PC-3 (cell line): ENCODE measurements around the gene RUBCN. TPM values are rescaled to one million over a fixed set of nuclear protein-coding genes. Genes with fewer than 3 reads are reported as not detected.

Experiments used
- ATAC-seq: fragments of 200-7000 bp; cut with Tn5 transposase; 2 replicates; pipeline ENCODE4 v1.9.1; 2020; ENCODE audit warnings: mild to moderate bottlenecking, moderate library complexity
- BruUV-seq: library from RNA; stranded (reverse); fragments of 400-500 nt; replicated peaks from 2 replicates; lab custom pipeline; 2021; lab: Mats Ljungman, UMichigan
- CTCF ChIA-PET: fragments of 300-600 bp; sonication (Branson Sonifier 250); formaldehyde crosslinking; loops from one replicate; lab custom pipeline; 2022; ENCODE audit warnings: antibody characterized with exemption; lab: Charles Lee
- POLR2A ChIA-PET: fragments of 300-600 bp; sonication (Branson Sonifier 250); formaldehyde crosslinking; loops from one replicate; lab custom pipeline; 2022; ENCODE audit warnings: antibody characterized with exemption; ENCODE audit not compliant: unreplicated experiment; lab: Charles Lee
- DNase-seq: peaks from one replicate; pipeline ENCODE4 v3.0.0-alpha.2; 2015
- H2AFZ ChIP-seq: fragments of 300-600 bp; sonication (generic); 2 replicates; pipeline ENCODE4 v1.6.0; 2016; ENCODE audit warnings: antibody characterized with exemption, low read length
- H3F3A ChIP-seq: fragments of 300-600 bp; sonication (generic); one replicate; pipeline ENCODE4 v1.6.0; 2017; ENCODE audit warnings: antibody characterized with exemption, low read length, control low read depth, mild to moderate bottlenecking; ENCODE audit not compliant: unreplicated experiment
- H3K27ac ChIP-seq: fragments of 300-600 bp; sonication (generic); 2 replicates; pipeline ENCODE4 v1.5.1; 2016; ENCODE audit warnings: mild to moderate bottlenecking, low read length
- H3K27me3 ChIP-seq: fragments of 300-600 bp; sonication (generic); 2 replicates; pipeline ENCODE4 v1.6.1; 2016; ENCODE audit warnings: low read length, mixed read lengths
- H3K36me3 ChIP-seq: fragments of 300-600 bp; sonication (generic); 2 replicates; pipeline ENCODE4 v1.6.1; 2016; ENCODE audit warnings: low read depth, mixed run types, low read length, mixed read lengths
- H3K4me1 ChIP-seq: fragments of 300-600 bp; sonication (generic); 2 replicates; pipeline ENCODE4 v1.5.1; 2016; ENCODE audit warnings: low read length; ENCODE audit not compliant: insufficient read depth
- H3K4me2 ChIP-seq: fragments of 300-600 bp; sonication (generic); 2 replicates; pipeline ENCODE4 v1.6.0; 2016; ENCODE audit warnings: low read length
- H3K4me3 ChIP-seq: fragments of 300-600 bp; sonication (generic); 2 replicates; pipeline ENCODE4 v1.5.1; 2016; ENCODE audit warnings: mild to moderate bottlenecking, low read length, mixed read lengths
- H3K79me2 ChIP-seq: fragments of 300-600 bp; sonication (generic); 2 replicates; pipeline ENCODE4 v1.6.1; 2017; ENCODE audit warnings: low read length, mixed read lengths
- H3K9ac ChIP-seq: fragments of 300-600 bp; sonication (generic); 2 replicates; pipeline ENCODE4 v1.6.0; 2016; ENCODE audit warnings: mild to moderate bottlenecking, low read length
- H3K9me2 ChIP-seq: fragments of 300-600 bp; sonication (generic); replicated peaks from 2 replicates; pipeline ENCODE4 v1.6.1; 2016; ENCODE audit warnings: mixed run types, low read length, mixed read lengths
- H3K9me3 ChIP-seq: fragments of 300-600 bp; sonication (generic); 2 replicates; pipeline ENCODE4 v1.6.1; 2016; ENCODE audit warnings: low read length, mixed read lengths
- H4K20me1 ChIP-seq: fragments of 300-600 bp; sonication (generic); 2 replicates; pipeline ENCODE4 v1.6.1; 2016; ENCODE audit warnings: low read length, mixed read lengths
- CTCF ChIP-seq: fragments of 300-600 bp; sonication (generic); conservative IDR thresholded peaks from 2 replicates; pipeline ENCODE4 v1.5.1; 2017; ENCODE audit warnings: antibody characterized with exemption, low read depth, mild to moderate bottlenecking, low read length
- EZH2 ChIP-seq: fragments of 300-600 bp; sonication (generic); IDR thresholded peaks from one replicate; pipeline ENCODE4 v1.6.1; 2017; ENCODE audit warnings: antibody characterized with exemption, mild to moderate bottlenecking, low read length; ENCODE audit not compliant: unreplicated experiment
- EZH2phosphoT487 ChIP-seq: fragments of 300-600 bp; sonication (generic); IDR thresholded peaks from 2 replicates; pipeline ENCODE4 v1.6.1; 2018; ENCODE audit warnings: mild to moderate bottlenecking, antibody characterized with exemption, low read length, borderline replicate concordance
- intact Hi-C: fragments of 100-400 bp; cut with micrococcal nuclease; formaldehyde crosslinking; loops from 2 replicates; pipeline ENCODE4 v1.9.0; 2023
- total RNA-seq: library from RNA; depleted of rRNA; stranded (reverse); fragments of >200 nt; gene quantifications from 2 replicates; pipeline ENCODE4 v1.2.3, GENCODE V29; 2014

RUBCN gene
- total RNA-seq, 1 experiment from 2014 or later, result 24.5 TPM

GRCh38 chr3:197758512-197758911 is 21.8 kb upstream of the RUBCN start:
- intact Hi-C loops, result no loop called here
- peaks cover 37% of the 10 kb centered on the region for H3K36me3 ChIP-seq

GRCh38 chr3:197756704-197757103 is 20.0 kb upstream of the RUBCN start:
- intact Hi-C loops, result no loop called here
- Histone ChIP-seq H3K9me2 (no peaks in the 10 kb centered on the region), H3K9ac (no peak overlapping the region), H3K79me2 (peaks cover 68% of the 10 kb centered on the region), H3K4me2 (no peak overlapping the region), H3K27ac (no peak overlapping the region), H3K27me3 (no peaks in the 10 kb centered on the region), H2AFZ (no peak overlapping the region), H3K9me3 (no peaks in the 10 kb centered on the region), H3K4me1 (peaks cover 20% of the 10 kb centered on the region), H4K20me1 (peaks cover 18% of the 10 kb centered on the region; the same call in 1 of the 2 replicates), H3K36me3 (peaks cover 34% of the 10 kb centered on the region), H3F3A (no peaks in the 10 kb centered on the region), H3K4me3 (no peak overlapping the region)
- ChIA-PET POLR2A (no interaction called here), CTCF (no interaction called here)
- BruUV-seq, result no TSS peak
- no peak for DNase-seq
- no peak for ATAC-seq
- no peak for TF ChIP-seq EZH2
- no peak for TF ChIP-seq CTCF
- TF ChIP-seq EZH2phosphoT487, result no peak

More at GRCh38 chr3:197758512-197758911, 21.8 kb upstream of the RUBCN start:
- H3K9ac ChIP-seq, result no peak overlapping the region
- no peaks in the 10 kb centered on the region for H3K27me3 ChIP-seq
- ATAC-seq (no peak), DNase-seq (no peak)
- 0 out of 2 replicates have a peak, but pooled peaks cover 3% of the 10 kb centered on the region for H4K20me1 ChIP-seq
- H3F3A ChIP-seq, result no peaks in the 10 kb centered on the region
- ChIA-PET POLR2A (no interaction called here), CTCF (no interaction called here)
- 0 out of 2 replicates have a peak, but pooled peaks cover 5% of the 10 kb centered on the region for H3K4me1 ChIP-seq
- H3K79me2 ChIP-seq, result peaks cover 50% of the 10 kb centered on the region
- no peak overlapping the region for H3K4me3 ChIP-seq
- no peak overlapping the region for H3K4me2 ChIP-seq
- H2AFZ ChIP-seq, result no peak overlapping the region
- no peak overlapping the region for H3K27ac ChIP-seq
- no peaks in the 10 kb centered on the region for H3K9me2 ChIP-seq
- H3K9me3 ChIP-seq, result no peaks in the 10 kb centered on the region
- TF ChIP-seq CTCF (no peak), EZH2phosphoT487 (no peak), EZH2 (no peak)
- no TSS peak for BruUV-seq

- H4K20me1 ChIP-seq, result peaks cover 19% of the 10 kb centered on the region; the same call in 1 of the 2 replicates
- BruUV-seq, result no TSS peak
These were observed 16.6 kb upstream of the RUBCN start for GRCh38 chr3:197753263-197753662.

More at GRCh38 chr3:197753263-197753662, 16.6 kb upstream of the RUBCN start:
- intact Hi-C loops, result loop anchor here (5.0 kb wide), 1 partner anchor 39 kb away; the partner anchor contains the start of gene LRCH3
- peaks cover 17% of the 10 kb centered on the region for H3K36me3 ChIP-seq
- H3K4me1 ChIP-seq, result peaks cover 26% of the 10 kb centered on the region
- no peaks in the 10 kb centered on the region for H3K9me2 ChIP-seq
- peak overlapping the region; percentile 80; the same call in 1 of the 2 replicates for H3K4me2 ChIP-seq
- no peaks in the 10 kb centered on the region for H3K27me3 ChIP-seq
- DNase-seq, result peak; percentile 18
- no peak overlapping the region for H2AFZ ChIP-seq
- no peak overlapping the region for H3K27ac ChIP-seq
- no peak for ATAC-seq
- no peak overlapping the region for H3K4me3 ChIP-seq
- H3K9ac ChIP-seq, result no peak overlapping the region
- H3F3A ChIP-seq, result no peaks in the 10 kb centered on the region
- POLR2A ChIA-PET, result no interaction called here
- peaks cover 75% of the 10 kb centered on the region for H3K79me2 ChIP-seq
- H3K9me3 ChIP-seq, result no peaks in the 10 kb centered on the region
- CTCF ChIA-PET, result interaction anchor here (0.7 to 1.0 kb wide), 2 partner anchors 10 to 40 kb away, joined by 3 read pairs; no protein-coding TSS in a partner anchor
- TF ChIP-seq EZH2 (no peak), EZH2phosphoT487 (no peak), CTCF (no peak)
